Embryonic facial prominence (tissue), 1 donor: ENCODE measurements around the gene NOTCH1.
"Not testable (repeated sequence)": the region's sequence is repeated elsewhere in the genome, so short reads cannot be mapped to it uniquely, and the experiment has no call there.

Experiments used
- DNase-seq: peaks from one replicate; pipeline ENCODE4 v3.0.0-alpha.2; 2016; ENCODE audit errors: extremely low spot score

Gene NOTCH1

DNA sequence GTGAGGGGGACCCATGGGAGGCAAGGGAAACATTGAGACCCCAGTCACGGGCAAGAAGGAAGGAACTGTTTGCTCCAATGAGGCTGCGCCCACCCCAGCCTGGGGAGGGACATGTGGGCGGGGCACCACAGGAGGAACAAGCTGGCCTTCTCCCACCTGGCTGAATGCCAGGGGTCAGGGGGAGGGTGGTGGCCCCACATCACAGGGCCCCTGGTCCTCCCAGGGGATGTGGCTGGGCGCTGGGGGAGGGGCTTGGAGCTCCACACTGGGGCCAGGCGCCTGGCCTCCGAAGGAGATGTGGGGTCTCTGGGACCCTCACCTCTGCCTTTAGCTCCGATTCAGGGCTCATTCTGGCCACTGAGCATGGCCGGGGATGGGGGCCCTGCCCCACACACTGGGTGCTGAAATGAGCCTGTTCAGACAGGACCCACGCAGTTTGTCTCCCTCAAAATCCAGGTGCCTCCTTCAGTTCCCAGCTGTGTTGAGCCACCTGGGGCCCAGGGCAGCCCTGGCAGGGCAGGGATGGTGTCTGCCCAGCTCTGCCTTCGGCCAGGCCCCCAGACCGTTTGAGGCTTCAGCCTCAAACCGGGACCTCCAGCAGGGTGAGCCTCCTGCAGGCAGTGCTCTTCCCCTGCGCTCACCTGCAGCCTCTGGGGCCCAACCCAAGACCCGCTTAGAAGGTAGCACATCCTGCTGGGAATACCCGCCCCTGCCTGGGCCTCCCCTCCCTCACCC lies 33.2 kb upstream of the NOTCH1 start:
- no peak for DNase-seq

DNA sequence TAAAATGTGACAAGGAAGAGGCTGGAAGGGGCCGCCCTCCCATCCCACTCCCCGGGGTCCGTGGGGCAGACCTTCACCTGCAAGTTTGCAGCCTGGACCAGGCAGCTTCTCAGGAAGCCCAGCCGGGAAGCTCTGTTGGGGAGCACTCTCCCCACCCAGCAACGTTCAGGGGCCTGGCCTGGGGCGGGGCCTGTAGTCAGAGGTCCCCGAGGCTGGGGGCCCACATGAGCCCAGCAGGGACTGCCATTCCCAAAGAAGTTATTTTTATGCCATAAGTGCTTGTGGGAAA lies 32.7 kb upstream of the NOTCH1 start:
- DNase-seq: no peak

DNA sequence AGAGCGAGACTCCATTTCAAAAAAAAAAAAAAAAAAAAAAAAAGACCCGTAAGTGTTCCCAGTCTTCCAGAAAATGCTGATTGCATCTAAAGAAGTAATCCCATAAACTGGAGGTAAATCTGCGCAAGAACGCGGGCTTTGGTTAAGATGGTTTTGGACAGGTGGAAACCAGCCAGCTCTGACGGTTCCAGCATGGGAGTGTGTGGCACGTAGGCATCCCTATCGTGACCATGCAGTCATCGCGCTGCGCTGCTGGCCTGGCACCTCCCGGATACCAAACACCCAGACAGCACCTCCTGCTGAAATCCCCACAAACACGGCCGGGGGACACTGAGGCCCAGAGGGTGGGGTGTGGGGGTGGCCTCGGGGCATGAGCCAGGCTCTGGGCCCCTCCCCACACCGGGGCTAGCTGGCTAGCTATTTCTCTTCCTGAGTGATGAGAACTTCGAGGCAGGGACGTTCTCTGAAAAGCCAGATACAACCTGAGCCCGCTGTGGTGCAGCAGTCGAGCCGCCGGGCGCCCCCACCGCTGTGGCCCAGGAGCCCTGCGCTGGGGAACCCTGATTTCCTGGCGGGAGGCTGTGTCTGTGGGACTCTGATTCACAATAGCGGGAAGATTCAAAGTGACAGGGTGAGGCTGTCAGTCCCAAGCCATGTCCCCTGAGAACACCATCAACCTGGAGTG lies 32.2 kb upstream of the NOTCH1 start:
- no peak for DNase-seq

DNA sequence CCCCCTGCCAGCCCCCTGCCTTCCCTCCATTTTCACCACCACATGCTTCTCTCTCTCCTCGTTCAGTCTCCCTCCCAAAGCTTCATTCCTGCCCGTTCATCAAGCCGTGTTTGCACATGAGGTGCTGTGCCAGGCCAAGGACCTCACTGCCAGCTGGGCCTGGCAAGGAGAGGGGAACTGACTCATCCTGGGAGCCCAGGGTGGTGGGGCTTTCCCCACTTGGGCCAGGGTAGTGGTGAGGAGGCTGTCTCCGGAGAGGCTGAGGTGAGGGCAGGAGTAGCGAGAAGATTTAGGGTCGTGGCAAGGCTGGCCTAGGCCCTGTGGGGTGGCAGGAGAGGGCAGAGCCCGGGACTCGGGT lies 30.4 kb upstream of the NOTCH1 start:
- no peak for DNase-seq

DNA sequence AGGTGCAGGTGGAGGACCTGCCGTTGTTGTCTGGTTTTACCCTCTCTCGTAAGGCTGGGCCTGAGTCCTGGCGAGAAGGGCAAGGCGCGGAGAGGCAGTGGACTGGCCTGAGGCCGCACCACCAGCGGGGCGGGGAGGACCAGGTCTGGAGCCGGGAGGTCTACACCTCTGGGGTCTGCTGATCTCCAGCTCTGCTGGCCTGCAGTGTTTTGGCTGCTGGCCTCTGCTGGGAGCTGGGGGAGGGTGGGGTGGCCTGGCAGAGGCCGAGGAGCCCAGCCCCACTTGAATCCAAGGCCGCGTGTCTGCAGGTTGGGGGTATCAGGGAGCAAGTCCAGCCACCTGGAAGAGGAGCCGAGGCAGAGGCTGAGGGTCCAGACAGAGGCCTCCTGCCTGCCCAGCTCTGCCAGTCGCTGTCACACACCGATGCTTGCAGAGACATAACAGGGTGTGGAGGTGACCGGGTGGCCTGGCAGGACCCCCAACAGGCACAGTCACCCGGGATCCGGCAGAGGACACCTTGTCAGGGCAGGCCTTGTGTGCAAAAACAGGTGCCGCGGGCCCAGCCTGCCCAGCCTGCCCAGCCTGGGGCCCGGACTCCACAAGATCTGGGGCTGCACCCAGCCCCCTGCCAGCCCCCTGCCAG lies 29.9 kb upstream of the NOTCH1 start:
- DNase-seq: no peak

DNA sequence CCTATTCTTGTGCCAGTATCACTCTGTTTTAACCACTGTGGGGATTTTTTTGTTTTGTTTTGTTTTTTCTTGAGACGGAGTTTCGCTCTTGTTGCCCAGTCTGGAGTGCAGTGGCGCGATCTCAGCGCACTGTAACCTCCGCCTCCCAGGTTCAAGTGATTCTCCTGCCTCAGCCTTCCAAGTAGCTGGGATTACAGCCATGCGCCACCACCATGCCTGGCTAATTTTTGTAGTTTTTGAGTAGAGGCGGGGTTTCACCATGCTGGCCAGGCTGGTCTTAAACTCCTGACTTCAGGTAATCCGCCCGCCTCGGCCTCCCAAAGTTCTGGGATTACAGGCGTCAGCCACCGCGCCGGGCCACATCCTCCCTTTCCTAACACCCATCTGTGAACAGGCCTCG lies 28.8 kb upstream of the NOTCH1 start:
- DNase-seq: not testable (repeated sequence)

DNA sequence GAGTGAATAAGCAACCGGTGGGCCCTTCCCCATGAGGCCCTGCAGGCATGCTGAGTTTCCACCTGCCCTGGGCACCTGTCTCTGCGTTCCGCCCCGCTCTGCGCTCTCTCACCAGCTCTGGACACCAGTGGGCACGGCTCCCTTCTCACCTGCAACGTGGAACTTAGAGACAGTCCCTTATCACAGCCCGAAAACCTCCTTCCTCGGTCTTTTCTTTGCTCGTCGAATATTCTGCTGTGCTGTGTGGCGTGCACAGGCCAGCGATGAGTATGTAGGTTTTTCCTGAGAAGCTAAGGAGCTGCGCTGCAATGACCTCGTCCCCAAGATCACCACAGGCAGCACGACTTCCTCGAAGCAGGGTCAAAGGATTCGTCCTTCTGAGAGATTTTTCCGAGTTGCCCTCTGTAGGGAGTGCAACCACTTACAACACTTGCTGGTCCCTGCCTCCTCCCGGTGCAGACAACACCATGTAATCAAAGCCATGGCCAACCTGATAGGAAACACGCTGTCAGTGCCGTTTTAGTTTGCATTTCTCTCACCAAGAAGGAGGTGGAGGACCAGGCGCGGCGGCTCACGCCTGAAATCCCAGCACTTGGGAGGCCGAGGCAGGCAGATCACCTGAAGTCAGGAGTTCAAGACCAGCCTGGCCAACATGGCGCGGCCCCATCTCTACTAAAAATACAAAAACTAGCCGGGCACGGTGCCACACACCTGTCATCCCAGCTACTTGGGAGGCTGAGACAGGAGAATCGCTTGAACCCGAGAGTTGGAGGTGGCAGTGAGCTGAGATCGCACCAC lies 27.2 kb upstream of the NOTCH1 start:
- no peak for DNase-seq

DNA sequence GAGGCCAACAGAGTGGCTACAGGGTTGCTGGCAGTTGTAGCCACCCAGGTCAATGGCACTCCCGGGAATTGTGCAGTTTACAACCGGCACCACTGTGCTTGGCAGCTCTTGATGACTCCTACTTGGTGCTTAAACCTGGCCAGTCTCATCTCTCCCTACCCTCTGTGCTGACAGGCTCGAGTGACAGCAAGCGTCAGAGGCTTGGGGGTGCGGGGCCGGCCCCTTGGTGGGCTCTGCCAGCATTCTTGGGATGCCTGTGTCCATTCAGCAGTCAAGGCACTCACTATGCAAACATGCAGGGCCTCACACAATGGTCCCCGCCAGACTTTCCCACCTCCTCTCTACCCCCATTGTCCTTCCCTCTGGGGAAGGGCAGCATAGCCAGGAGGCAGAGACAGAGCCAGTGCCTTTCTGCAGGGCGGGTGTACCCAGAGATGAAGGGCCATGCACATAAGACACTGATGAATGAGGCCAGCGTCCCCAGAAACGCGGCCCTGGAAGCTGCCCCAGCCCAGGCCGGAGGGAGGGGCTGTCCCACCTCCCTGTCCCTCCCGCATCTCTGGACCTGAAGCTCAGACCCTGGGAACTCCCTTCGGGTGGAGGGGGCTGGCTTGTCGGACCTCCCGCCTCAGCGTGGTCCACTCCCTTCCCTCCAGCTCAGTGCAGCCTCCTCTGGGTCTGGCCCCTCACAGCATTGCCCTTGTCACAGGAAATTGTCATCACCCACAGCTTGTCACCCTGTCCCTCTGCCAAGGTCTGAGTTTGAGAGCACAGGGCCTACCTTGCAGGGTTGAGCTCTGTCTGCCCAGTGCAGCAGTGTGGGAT lies 26.4 kb upstream of the NOTCH1 start:
- DNase-seq: peak; percentile 31

DNA sequence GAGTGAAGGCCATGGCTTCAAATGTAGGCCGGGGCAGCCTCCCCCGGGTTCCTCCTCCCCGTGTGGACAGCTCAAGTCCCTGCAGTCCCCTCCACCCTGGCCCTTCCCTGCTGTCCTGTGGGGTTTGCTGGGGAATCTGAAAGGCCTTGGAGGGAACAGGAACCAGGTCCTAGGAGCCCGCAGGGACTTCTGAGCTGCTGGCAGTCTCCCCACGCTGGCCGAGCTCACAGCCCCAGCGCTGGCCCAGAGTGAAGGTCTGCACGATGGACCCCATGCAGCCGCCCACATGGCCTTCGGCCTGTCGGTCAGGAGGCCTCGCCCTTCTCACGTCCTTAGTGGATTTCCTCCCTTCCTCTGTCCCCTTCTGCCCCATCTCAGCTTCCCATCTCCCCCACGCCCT lies 25.7 kb upstream of the NOTCH1 start:
- DNase-seq: no peak

DNA sequence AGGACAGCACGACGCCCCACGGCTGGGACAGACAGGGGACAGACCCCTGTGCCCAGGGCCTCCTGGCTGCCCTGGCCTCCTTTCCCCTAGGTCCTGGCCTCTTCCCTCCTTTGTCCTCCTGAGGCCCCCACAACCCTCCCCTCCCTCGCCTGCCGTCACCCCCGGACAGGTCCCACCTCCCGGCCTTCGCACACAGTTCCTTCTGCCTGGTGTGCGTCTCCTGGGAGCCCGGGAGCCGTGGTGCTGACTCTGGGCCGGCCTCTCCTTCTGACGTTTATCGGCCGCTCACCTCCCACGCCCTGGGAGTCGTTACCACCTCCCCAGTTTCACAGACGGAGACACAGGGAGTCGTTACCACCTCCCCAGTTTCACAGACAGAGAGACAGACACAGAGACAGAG lies 25.1 kb upstream of the NOTCH1 start:
- DNase-seq: no peak

DNA sequence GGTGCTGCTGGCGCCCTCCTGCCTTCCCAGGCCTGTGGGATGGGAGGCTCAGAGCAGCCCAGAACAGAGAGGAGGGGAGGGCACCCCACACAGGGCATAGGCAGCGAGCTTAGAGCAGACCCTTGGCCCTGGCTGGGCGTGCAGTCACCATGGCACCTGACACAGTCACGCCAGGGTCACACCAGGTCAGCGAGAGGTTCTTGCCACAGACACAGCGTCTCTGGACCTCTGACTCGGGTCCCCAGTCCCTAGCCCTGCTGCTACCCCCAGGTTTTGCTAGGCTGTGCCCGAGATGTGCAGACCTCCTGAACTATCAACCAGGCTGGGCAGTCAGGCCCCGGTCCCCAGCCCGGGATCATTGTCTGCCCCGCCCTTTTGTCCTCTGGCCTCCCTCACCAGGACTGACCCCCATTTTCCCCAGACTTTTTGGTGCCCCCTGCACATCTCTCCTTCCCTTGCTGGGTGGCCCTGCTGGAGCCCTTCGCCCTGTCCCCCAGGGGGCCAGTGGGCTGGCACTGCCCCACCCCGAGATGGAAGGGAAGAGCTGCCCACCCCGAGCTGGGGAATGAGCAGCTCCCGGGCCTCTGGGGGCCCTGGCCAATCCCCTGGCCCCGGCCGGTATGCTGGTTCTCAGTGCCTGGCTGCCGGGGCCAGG lies 24.5 kb upstream of the NOTCH1 start:
- DNase-seq: no peak

DNA sequence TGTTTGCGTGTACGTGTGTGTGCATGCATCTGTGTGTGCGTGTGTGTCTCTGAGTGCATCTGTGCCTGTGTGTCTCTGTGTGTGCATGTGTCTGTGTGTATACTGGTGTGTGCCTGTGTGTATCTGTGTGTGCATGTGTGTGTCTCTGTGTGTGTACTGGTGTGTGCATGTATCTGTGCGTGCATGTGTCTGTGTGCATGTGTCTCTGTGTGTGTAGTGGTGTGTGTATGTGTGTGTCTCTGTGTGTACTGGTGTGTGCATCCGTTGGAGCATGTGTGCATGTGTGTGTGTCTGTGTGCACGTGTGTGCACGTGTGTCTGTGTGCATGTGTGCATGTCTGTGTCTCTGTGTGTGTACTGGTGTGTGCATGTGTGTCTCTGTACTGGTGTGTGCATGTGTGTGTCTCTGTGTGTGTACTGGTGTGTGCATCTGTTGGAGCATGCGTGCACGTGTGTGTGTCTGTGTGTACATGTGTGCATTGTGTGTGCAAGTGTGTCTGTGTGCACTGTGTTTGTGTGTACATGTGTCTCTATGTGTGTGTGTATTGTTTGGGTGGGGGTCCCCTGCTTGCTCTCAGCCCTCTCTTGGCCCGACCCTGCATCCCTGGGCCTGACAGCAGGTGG lies 23.8 kb upstream of the NOTCH1 start:
- no peak for DNase-seq

DNA sequence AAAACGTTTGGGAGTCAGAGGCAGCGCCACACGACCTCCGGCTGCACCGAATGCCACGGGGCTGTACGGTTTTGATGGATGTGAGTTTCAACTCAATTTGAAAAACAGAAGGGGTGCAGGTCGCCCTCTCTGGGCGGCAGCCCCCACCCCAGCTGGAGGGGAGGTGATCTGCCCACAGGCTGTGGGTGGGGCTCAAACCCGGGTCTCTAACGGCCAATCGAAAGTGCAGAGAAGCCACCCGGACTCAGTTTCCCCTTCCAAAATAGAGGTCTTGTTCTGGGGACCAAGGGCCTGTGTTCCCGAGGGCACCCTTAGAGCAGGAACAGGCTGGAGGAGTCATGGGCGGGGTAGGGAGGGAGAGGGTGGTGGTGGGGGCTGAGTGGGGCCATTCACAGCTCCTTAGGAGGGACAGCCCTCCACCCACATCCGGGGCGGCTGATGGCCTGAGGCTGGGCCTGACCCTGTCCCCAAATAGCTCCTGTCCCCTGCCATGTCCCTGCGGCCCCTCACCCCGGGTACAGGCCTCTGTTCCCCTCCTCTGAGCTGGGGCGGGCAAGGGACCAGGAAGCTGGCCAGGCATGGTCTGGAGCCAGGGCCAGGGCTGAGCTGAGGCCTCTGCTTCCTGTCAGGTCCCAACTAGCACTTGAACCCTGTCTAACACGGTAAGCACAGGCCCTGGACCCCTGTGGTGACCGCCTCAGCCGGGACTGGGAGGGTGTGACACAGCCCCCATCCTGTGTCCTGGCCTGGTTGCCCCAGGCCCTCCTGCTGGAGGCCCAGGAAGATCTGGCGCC lies 22.6 kb upstream of the NOTCH1 start:
- no peak for DNase-seq

DNA sequence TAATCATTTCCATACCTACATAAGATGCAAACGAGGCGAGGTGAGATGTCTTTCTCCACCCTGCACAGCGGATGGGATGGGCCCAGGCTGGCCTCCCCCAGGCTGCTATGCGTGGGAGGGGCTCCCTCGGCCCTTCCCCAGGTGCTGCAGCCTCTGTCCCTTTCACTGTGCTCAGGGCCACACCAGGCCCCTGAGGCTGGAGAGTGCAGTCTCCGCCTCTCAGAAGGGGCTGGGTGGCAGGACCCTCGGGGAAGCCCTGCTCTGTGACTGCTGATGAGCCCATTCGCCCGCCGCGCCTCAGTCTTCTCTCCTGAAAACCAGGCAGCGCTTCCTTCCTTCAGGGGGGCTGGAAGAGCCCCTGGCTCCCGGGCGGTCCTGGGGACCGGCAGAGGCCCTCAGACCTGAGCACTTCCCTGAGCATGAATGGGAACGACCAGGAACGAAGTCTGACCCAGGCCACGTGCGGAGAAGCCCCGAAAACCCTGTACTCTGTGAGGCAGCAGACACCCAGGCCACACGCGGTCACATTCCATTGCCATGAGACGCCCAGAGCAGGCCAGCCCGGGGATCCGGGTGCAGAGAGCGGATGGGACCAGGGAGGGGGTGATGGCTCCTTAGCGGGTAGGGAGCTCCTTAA lies 21.9 kb upstream of the NOTCH1 start:
- DNase-seq: no peak

DNA sequence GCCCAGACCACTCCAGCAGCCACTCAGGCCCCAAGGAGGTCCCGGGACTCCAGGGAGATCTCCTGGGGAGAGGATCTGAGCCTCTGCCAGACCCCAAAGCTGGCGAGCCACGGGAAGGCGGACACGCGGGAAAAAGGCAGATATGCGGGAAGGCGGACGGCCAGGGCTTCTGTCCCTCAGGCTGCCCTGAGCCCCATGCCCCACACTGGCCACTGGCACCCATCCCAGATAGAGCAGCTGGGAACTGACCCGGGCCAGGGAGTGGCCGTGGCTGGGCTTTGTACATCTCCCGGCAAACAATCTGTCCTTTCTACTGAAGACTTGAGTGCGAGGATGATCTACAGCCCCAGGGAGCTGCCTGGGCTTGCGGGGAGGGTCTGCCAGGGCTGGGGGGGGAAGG lies 21.1 kb upstream of the NOTCH1 start:
- DNase-seq: no peak

DNA sequence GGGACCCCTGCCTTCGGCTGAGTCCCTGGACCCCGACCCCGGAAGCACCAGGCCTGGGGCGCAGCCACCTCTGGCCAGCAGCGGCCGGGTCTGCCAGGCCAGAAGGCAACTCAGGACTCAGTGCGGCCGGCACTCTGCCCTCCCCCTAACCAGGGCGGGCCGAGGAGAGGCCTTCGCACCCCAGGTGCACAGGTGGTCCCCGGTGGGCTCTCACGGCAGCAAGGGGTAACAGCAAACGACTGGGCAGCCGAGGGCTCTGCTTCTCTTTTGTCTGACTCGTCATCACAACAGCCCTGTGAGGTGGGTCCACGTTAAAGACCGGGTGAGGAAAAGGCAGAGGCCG lies 20.7 kb upstream of the NOTCH1 start:
- no peak for DNase-seq

DNA sequence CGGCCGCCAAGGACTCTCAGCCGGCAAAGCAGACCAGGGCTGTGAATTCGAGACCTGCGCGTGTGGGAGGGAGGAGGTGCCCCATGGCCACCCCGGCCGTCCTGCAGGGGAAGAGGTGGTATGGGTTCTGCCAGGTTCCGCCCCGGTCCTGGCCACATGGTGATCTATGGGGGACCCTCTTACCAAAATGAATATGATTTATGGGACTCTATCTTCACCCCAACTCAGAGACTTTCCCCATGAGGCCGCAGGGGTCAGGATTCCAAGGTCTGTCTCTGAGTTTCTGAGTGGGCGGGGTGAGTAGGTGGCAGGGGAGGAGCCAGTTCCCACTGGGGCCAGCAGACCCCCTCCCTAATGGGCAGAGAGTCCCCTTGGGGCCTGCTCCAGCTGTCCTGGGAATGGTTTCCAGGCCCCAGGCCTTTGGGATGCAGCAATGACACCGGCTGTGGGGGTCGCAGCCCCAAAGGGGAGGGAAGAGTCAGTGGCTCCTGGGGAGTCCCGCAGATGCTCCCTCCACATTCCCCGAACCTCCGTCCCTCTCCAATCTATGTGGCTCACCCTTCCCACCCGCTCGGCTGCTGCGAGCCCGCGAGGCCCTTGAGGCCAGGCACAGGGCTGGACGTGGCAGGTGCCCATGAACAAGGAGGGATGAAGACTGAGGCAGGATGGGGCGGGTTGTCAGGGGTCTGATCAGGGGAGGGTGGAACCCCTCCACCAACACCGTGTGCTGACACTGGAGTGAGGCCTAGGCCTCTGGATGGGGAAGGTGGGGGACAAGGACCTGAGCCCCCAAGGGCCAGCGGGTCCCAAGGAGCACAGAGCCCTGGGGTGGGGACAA lies 20.1 kb upstream of the NOTCH1 start:
- DNase-seq: no peak

DNA sequence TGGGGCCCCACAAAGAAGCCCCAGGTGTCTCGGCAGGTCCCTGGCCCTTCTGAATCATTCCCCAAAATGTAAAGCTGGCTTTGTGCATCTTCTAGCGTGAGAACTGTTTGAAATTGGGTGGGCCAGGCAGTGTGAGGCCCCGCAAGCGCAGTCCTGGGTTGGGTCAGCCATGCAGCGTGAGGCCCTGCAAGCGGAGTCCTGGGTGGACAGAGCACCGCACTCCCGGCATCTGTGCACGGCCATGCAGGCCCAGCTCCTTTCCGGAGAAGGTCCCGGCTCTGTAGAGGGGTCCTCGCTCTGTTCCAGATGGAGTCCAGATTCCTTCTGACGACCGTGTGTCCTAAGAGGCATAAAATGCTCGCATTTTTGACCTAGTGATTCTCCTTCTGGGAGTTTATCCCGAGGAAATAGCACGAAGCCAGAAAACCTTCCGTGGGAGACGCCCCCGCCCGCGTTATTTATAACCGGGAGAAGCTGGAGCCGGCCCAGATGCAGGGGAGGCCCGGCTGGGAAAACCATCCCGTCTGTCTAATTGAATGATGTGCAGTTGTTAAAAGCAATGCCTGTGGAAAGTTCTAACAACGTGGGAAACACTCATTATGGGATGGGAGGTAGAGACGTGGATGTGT lies 19.4 kb upstream of the NOTCH1 start:
- DNase-seq: peak; percentile 46
